ENCODE data around the gene TMCO2.
"Not testable (repeated sequence)": the region's sequence is repeated elsewhere in the genome, so short reads cannot be mapped to it uniquely, and the experiment has no call there.

Gene TMCO2

GRCh38 chr1:40247655-40248054 lies at the start of gene TMCO2:
TMCO2 (plus strand) TSS chr1:40247937; CDS start chr1:40247994, 57 bp downstream.
- in situ Hi-C loops (cut with MboI; ENCODE audit: low sequenced_read_pairs) = no loop called here

- in situ Hi-C loops (cut with MboI; ENCODE audit: low sequenced_read_pairs) = no loop called here
These were observed 48.6 kb upstream of the TMCO2 start for GRCh38 chr1:40199126-40199525.

DNA sequence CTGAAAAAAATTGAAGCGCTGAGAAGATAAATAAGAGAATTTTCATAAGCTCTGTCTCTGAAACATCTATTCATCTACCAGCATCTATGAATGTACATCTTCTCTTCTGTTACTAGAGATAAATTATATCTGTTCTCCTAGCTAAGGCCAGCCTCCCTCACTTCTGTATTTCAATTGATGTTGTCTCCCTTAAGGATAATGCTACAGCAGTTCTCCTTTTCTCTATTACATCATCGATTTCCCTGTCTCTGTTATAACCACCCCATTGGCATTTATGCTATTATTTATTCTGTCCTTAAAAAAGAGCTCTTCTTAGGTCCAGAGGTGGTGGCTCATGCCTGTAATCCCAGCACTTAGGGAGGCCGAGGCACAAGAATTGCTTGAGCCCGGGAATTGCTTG lies 42.9 kb upstream of the TMCO2 start:
- in situ Hi-C loops (cut with MboI; ENCODE audit: low sequenced_read_pairs) = no loop called here

DNA sequence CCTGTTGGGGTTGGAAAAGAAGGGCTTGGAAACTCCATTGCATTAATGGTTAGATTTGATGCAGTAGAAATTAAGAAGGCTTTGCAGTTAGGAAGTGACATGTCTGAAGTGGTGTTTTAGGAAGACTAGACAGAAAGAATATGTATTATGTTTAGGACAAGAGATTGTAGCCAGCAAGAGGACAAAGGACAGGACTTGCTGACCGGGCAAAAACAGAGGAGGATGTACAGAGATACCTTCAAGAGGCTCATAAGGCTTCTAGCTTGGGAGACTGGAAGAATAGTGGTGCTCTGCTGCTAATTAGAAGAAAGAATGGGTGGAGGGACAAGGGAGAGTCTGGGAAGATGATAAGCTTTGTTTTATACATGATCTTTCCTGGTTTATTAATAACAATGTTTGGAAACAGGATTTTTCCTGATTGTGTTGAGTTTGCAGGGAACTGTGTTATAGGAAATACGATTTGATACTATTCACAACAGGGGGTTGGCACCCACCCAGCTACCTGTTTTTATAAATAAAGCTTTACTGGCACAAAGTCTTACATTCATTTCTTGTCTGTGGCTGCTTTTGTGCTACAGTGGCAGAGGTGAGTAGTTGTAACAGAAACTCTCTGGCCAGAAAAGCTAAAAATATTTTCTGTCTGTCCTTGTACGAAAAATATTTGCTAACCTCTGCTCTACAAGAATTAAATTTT lies 37.1 kb upstream of the TMCO2 start:
- in situ Hi-C loops (cut with MboI; ENCODE audit: low sequenced_read_pairs) = no loop called here

DNA sequence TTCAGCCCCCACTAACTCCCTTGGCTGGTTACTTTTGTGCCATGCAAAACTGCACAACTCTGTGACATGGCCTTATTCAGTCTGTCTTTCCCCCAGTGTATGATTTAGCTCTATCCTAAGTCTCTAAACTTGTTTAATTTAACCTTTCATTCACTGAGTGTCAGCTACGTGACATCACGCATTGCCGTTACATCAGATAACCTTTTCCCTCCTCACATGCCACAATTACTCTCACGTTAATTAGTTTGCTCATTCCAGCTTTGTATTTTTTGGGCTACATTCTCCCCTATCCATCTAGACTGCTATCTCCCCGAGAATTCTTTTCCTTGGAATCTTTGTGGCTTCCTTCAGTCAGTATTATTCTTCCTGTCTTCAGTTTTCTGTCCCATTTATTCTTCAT lies 29.4 kb upstream of the TMCO2 start:
- in situ Hi-C loops (cut with MboI; ENCODE audit: low sequenced_read_pairs) = no loop called here

DNA sequence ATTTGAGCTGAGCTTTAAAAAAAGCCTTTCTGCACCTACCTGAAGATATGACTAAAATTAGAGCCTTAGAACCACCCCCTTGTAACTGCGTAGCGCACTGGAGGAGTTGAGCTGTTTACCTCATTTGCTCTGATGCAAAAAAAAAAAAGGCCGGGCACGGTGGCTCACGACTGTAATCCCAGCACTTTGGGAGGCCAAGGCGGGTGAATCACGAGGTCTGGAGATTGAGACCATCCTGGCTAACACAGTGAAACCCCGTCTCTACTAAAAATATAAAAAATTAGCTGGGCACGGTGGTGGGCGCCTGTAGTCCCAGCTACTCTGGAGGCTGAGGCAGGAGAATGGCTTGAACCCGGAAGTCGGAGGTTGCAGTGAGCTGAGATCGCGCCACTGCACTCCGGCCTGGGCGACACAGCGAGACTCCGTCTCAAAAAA lies 26.2 kb upstream of the TMCO2 start:
- in situ Hi-C loops (cut with MboI; ENCODE audit: low sequenced_read_pairs) = not testable (repeated sequence)

GRCh38 chr1:40221977-40222772 lies 25.6 kb upstream of the TMCO2 start:
- in situ Hi-C loops (cut with MboI; ENCODE audit: low sequenced_read_pairs) = no loop called here

- in situ Hi-C loops (cut with MboI; ENCODE audit: low sequenced_read_pairs) = no loop called here
These were observed 23.7 kb upstream of the TMCO2 start for GRCh38 chr1:40224040-40224439.

- in situ Hi-C loops (cut with MboI; ENCODE audit: low sequenced_read_pairs) = no loop called here
These were observed 21.5 kb upstream of the TMCO2 start for GRCh38 chr1:40226192-40226591.

- in situ Hi-C loops (cut with MboI; ENCODE audit: low sequenced_read_pairs) = no loop called here
These were observed 15.3 kb upstream of the TMCO2 start for GRCh38 chr1:40232444-40232843.

DNA sequence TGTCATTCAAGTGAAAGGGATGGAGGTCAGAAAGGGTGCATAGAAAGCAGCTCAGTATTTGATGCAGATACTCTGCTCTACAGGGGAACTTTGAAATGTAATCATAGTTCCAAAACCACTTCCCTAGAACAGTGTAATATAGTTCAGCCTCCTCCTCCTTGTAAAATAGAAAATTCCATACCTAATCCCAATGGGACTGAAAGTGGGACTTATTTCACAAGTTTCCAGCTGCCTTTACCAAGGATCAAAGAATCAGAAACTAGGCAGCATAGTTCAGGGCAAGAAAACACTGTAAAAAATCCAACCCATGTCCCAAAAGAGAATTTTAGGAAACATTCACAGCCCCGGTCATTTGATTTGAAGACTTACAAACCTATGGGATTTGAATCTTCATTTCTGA lies 8.1 kb upstream of the TMCO2 start:
- in situ Hi-C loops (cut with MboI; ENCODE audit: low sequenced_read_pairs) = no loop called here

DNA sequence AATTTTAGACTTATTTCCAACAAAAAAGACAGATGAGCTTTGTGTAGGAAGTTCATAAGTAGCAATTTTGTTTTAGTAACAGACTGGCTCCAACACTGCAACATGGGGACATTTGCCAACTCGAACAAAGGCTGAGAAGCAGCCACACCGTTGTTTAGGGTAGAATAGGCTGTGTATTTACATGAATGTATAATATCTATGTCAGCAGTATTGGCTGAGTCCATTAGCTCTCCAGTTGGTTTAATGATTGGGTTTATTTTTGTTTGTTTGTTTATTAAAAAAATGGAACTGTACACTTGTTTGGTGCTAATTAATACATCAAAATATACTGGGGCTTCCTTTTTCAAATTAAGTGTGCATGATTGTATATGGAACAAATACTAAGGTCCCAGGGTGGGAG lies 7.3 kb upstream of the TMCO2 start:
- in situ Hi-C loops (cut with MboI; ENCODE audit: low sequenced_read_pairs) = no loop called here

GRCh38 chr1:40241362-40241761 lies 6.4 kb upstream of the TMCO2 start:
- in situ Hi-C loops (cut with MboI; ENCODE audit: low sequenced_read_pairs) = no loop called here

DNA sequence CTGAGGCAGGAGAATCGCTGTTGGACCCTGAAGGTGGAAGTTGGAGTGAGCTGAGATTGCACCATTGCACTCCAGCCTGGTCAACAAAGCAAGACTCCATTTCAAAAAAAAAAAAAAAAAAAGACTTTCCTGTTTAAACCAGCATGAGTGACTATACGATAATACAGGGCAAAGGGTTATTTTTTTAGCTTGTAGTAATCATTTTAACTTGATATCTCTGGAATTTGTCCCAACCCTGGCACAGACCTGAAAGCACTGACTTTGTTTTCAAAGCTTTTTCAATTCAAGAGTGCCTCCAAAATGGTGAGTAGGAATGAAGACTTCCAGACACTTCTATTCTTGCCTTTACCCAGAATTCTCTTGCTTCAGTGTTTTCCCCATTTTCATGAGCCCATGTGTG lies 4.4 kb upstream of the TMCO2 start:
- in situ Hi-C loops (cut with MboI; ENCODE audit: low sequenced_read_pairs) = no loop called here

DNA sequence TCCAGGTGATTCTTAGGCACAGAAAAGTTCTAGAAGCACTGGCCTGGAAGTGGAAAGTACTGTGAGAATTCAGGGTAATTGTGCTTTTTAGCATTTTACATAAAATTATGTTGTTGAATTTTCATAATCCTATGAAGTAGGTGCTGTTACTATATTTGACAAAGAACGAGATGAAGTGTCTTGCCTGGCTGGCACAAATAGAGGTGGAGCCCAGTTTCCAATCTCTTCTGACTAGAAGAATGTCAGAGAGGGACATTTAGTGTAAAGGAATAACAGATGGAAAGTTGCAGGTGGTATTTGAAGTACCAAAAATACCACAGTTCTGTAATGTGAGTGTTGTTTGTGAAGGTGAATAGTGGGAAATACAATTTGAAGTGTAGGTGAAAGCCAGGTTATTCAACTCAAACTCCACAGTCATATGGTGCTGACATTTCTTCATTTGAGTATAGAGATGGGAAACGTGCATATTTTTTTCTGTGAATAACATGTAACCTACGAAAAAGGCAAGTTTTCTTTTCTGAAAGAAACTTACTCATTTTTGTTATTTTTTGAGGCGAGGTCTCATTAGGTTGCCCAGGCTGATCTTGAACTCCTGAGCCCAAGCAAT lies 3.5 kb upstream of the TMCO2 start:
- in situ Hi-C loops (cut with MboI; ENCODE audit: low sequenced_read_pairs) = no loop called here

DNA sequence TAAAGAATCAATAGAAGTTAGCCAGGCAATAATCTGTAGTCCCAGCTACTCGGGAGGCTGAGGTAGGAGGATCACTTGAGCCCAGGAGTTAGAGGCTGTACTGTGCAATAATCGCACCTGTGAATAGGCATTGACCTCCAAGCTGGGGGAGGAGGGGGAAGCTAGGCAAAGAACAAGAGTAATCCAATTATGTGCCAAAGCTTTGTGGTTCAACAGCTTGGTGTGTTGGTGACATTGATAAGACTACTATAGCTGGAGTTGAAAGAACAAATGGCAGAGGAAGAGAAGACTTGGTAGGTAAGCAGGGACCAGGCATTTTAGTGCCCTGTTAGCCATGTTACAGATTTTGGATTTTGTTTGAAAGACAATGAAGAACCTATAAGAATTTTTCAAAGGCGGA lies 2.1 kb upstream of the TMCO2 start:
- in situ Hi-C loops (cut with MboI; ENCODE audit: low sequenced_read_pairs) = no loop called here

DNA sequence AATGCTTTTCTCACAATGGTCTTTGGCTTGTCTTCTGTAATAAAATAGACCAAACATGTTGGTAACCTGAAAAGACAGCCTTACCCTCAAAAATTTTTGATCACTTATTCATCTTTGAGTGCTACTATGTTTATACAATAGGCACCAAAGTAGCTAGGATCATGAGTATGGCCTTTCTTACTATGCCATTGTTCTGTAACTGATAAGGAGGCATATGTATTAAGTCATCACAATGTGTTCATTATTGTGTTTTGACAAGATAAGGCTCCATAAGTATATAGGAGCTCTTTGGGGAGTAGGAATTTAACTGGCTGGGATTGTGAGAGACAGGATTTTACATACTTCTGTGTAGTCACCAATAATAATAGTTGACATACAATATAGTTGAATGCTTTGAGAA lies 675 bp downstream of the TMCO2 start:
- in situ Hi-C loops (cut with MboI; ENCODE audit: low sequenced_read_pairs) = no loop called here

- in situ Hi-C loops (cut with MboI; ENCODE audit: low sequenced_read_pairs) = no loop called here
These were observed 3.7 kb downstream of the TMCO2 start for GRCh38 chr1:40251456-40251855.

DNA sequence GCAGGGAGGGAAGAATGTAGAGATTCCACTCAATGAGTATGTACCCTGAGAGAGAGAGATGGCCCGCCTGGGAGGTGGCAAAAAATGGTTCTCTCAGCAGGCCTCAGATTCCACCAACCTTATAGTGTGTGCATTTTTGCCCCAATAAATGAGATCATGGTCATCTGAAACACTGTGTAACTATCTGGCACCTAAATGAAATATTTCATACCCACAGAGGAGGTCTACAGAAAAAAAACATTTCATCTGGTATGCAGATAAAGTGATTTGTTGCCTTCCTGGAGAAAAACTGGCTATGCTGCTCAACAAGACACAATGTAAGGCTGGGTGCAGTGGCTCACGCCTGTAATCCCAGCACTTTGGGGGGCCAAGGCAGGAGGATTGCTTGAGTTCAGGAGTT lies 4.9 kb downstream of the TMCO2 start:
- in situ Hi-C loops (cut with MboI; ENCODE audit: low sequenced_read_pairs) = no loop called here

- in situ Hi-C loops (cut with MboI; ENCODE audit: low sequenced_read_pairs) = no loop called here
These were observed 7.5 kb downstream of the TMCO2 start for GRCh38 chr1:40255231-40255630.

GRCh38 chr1:40256401-40257084 lies 8.8 kb downstream of the TMCO2 start:
- in situ Hi-C loops (cut with MboI; ENCODE audit: low sequenced_read_pairs) = no loop called here

DNA sequence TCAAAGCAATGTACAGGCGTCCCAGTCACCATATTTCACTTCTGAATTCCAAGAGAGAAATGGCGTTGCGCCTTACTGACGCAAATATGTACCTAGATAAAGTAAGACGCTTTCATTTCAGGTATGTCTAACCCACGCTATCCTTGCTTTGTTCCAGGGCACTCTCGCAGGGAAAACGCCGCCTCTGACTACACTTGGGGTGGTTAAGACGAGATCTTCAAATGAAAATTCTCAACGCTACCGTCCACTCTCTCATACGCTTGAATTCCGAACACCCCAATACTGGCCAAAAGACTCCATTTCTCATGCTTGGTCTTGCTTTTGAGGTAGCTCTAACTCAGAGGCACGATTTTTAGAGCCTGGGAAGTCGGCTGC lies 9.6 kb downstream of the TMCO2 start:
- in situ Hi-C loops (cut with MboI; ENCODE audit: low sequenced_read_pairs) = no loop called here
